DMS 273 (cell line): ENCODE data around the gene LANCL1.
"Not testable (repeated sequence)": the region's sequence is repeated elsewhere in the genome, so short reads cannot be mapped to it uniquely, and the experiment has no call there.

Experiments
- DNase-seq: peaks from one replicate; lab custom pipeline; 2025; ENCODE audit not compliant: unreplicated experiment; lab: John Stamatoyannopoulos, UW

The LANCL1 gene

DNA sequence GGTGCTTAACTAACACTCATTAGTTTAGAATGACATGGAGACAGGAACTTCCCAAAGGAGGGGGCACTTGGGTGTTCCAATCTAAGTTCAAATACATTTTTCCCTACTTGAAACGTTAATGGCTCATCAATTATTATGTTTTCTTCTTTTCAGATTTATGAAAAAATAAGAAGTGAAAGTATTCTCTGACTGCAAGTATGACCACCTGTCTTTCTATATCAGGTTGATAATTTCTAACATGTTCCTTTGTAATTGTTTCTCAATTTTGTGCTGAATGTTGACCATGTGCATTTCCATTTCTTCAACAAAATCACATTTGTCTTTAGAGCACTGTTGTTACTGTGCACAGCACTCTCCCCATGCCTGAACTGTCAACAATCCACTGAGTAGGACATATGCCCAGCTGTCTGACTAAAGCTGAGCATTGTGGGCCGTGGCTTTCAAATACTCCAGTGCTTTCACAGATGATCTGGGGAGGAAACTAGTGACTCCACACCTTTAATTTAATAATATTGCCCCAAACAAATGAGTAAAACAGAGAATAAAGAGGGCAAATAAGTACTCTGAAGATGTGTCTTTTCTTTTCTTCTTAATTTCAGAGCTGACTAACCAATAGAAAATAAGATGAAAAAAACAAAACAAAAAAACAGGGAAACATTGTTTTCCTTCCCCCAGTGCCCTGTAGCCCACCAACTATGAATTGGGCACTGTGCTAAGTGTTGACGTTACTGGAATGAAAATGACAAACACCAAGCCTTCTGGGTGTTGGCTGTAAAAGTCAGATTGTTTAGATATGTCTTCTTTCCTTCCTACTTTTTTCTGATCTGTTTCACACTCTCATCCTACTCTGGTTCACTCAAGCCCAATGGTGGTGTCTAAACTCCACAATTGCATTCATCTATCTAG lies 16.0 kb downstream of the LANCL1 start:
- DNase-seq: no peak

DNA sequence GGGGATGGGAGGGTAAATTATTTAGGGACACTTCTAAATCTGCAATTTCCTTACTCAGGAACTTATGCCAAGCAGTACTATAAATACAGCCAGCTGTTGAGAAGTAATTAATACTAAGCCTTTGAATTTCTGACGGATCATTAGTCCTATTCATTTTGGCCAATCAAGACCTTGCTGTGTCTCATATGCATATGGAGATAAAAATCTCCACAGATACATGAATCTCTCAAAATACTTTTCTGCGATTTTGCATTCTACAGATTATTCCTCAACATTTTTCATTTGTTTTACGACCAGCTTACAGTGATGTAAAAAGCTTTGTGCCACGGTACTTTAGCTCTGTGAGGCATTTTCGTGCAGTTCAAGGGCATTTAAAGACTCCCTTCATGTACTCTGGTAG lies 16.7 kb downstream of the LANCL1 start:
- no peak for DNase-seq

GRCh38 chr2:210459407-210459806 lies 17.2 kb downstream of the LANCL1 start:
- DNase-seq: no peak

GRCh38 chr2:210458395-210458794 lies 18.2 kb downstream of the LANCL1 start:
- DNase-seq: no peak

- no peak for DNase-seq
These were observed 20.0 kb downstream of the LANCL1 start for GRCh38 chr2:210456571-210456970.

GRCh38 chr2:210454336-210454735 lies 22.2 kb downstream of the LANCL1 start:
- DNase-seq: no peak

DNA sequence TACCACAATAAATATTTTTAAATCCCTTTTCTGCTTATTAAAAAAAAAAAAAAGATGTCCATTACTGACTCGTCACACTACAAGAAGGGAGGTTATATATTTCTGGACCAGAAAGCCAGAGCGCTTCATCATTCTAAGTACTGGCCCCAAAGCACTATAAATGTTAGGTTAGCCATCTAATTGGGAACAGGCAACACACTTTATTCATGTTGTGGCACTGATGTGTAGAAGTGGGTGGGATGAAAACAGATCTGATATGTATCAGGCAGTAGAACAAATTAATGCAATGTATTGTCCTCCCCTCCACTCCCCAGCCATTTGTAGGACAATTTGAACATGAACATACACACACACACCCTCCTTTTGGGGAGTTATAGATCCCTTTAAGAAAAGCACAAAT lies 24.4 kb downstream of the LANCL1 start:
- no peak for DNase-seq

DNA sequence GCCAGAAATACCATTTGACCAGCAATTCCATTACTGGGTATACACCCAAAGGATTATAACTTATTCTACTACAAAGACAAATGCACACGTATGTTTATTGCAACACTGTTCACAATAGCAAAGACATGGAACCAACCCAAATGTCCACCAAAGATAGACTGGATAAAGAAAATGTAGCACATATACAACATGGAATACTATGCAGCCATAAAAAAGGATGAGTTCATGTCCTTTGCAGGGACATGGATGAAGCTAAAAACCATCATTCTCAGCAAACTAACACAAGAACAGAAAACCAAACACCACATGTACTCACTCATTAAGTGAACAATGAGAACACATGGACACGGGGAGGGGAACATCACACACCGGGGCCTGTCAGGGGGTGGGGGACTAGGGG lies 25.6 kb downstream of the LANCL1 start:
- DNase-seq: not testable (repeated sequence)

DNA sequence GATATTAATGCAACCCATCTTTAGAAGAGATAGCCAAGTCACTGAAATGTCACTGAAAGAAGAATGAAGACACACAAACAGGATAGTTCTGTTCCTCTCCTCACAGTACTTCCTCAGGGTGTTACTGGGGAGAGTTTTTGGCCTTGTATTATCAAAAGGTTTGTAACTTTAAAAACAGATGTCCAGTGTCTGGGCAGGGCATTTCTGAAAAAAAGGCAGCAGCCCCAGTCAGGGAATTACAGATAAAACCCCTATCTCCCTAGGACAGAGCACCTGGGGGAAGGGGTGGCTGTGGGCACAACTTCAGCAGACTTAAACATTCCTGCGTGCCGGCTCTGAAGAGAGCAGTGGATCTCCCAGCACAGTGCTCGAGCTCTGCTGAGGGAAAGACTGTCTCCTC lies 30.8 kb downstream of the LANCL1 start:
- no peak for DNase-seq

DNA sequence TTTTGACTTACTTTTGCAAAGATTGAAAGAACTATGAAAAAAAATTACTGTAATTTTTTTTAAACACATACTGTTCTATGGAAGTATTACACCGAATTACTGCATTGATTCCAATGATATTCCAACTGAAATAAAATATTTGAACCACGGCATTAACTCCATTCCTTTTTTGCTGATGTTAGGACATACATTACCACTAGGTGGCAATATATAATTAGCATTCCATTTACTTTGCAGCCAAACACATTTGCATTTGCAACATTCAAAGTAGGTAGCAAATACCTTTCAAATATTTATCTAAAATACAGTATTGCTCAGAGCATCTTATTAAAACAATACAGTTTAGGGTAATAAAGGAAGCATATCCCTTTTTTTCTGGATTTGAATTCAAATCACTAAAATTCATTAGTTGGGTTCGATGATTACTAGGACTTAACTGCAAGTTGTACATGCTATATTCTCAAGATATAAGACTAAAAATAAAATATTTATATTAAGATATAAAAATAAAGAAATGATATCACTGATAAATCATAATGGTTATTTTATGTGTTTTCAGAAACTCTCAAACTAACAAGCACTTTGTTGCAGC lies 31.3 kb downstream of the LANCL1 start:
- peak; percentile 44 for DNase-seq

- no peak for DNase-seq
These were observed 33.0 kb downstream of the LANCL1 start for GRCh38 chr2:210443527-210443926.

DNA sequence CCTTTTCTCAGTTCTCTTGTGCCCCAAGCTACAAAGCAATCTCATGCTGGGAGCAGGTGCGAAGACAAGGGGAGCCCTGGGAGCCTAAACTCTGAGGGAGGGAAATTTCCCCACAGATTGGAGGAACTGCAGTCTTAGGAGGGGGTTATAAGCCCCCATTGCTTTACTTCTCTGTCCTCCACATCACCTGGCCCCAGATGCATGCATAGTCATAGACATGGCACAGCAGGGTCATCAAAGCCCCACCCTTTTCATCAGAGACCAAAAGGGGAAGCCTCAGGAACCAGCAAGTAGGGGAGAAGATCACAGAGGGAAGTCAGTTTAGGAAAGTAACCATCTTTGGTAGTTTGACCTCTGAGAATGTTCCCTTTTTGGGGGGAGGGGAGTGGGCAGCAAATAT lies 33.7 kb downstream of the LANCL1 start:
- DNase-seq: no peak

DNA sequence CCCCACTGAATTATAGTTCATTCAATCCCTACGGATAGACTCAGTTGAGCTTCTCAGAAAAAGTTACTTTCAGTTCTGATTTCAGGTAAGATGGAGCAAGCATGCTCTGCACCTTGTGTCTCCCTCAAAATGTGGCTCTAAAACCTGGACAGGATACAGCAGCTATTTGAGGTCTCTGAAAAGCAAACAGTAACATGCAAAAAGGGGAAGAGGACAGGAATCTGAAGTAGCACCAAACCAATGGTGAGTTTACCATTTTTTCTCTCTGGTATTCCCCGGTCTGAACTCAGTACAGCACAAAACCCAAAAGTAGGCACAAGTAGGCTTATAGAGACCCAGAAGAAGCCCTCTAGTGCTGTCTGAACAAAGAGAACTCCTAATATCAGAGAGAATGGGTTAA lies 34.1 kb downstream of the LANCL1 start:
- DNase-seq: no peak

DNA sequence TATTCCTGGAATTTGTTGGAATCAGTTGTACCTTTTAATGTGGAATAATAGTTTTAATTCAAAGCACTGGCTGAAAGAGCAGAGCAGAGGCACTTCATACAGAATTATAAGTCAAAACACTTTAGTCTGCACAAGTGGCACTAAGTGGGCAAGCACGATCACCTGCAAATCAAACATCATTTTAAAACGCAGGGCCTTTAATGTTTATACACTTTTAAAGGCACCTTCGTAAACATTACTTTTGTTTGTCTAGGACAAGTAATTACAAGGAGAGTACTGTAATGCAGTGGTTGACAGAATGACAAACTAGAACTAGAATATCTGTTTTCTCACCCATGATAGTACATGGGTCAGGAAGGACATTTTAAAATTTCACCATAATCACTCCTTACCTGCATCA lies 36.4 kb downstream of the LANCL1 start:
- no peak for DNase-seq

- DNase-seq: no peak
These were observed 41.1 kb downstream of the LANCL1 start for GRCh38 chr2:210435439-210435838.

- DNase-seq: no peak
These were observed 43.9 kb downstream of the LANCL1 start for GRCh38 chr2:210432633-210433032.

DNA sequence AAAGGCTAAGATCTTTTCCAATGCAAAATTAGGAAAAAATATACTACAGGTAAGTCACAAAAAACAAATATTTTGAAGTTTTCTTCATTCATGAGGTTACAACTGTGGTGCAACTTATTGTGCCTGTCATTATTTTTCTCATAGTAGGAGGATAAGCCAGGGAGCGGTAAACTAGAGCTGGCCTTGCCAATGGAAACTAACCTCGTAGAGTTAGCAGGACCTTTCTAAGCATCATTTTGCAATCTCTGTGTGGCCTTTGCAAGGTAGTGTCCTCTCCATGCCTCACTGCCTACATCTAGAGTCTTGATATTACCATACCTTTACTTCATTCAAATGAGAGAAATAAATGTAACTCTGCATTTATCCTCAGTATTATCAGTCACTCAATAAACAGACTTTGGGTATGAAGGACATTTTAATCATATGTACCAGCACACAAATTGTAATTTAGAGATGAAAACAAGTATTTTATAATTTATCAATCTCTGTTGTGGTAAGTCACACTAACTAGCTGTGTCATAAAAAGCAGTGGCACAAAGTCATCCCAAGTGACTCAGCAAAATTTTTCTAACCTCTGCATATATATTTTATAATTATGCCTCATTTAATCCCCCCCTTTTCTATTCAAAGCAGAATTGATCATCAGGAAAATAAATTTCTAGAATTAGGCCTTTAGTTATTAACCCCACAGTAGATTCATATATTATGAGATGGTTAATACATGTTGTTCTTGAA lies 47.0 kb downstream of the LANCL1 start:
- DNase-seq: no peak

DNA sequence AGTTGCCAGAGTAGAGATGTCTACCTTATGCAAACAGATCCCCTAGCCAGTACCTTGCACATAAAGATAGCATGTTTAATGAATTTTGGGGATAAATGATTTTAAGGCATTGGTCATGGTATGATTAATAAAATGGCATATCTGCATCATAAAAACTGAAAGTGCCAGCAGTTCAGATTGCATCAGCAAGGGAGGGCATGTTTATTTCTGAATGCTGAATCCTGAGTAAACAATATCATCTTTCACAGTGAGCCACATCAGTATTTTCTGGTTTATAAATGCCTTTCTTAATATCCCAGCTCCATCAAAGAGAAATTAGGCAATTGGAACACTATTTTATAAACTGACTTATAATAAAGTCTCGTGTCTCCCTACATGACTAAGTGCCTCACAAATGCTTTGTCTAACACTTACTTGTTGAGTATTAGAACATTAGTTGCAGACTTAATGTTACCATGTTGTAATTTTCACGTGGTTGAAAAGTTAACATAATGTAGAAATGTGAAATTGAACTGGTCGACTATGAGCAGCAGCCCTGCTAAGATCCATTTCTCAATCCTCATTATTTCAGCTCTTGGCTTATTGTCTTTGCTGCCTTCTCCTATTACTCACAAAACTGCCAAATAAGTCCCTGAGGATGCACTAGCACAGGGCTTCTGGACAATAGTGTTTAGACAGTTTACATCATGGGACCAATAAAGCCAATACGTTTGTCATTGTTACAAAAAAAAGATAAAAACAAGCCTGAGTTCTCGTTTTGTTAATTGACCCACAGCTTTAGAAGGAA lies 48.0 kb downstream of the LANCL1 start:
- DNase-seq: no peak

DNA sequence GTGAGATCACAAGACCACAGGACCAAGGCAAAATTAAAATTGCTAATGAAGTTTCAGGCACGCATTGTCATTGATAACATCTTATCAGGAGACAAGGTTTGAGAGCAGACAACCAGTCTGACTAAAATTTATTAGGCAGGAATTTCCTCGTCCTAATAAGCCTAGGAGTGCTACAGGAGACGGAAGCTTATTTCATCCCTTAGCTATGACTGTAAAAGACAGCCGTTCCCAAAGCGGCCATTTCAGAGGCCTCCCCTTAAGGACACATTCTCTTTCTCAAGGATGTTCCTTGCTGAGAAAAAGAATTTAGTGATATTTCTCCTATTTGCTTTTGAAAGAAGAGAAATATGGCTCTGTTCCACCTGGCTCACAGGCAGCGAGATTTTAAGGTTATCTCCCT lies 49.2 kb downstream of the LANCL1 start:
- not testable (repeated sequence) for DNase-seq

- DNase-seq: no peak
These were observed 54.2 kb downstream of the LANCL1 start for GRCh38 chr2:210422366-210422765.

DNA sequence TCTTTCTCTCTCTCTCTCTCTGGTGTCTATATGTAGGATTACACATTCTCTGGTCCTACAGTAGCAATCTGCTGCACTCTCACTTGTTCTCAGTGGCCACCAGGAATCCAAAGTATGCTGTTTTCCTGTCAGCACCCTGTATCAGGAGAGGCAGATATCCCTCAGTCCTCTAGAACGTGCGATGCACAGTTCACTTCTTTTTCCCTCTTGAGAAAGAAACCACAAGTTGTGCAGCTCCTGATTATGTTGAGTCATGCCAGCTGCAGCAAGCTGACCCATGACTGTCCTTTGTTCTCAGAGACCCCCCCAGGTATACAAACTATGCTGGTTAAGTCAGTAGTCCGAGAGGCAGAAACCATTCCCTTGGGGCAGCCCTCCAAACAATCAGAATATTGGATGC lies 54.6 kb downstream of the LANCL1 start:
- no peak for DNase-seq
